22Rv1 (cell line): ENCODE results near the gene ENDOG.
"Not testable (repeated sequence)": the region's sequence is repeated elsewhere in the genome, so short reads cannot be mapped to it uniquely, and the experiment has no call there.

Experiments
- CTCF ChIP-seq: fragments of 450-650 bp; IDR thresholded peaks from 2 replicates; pipeline ENCODE4 v1.5.1; 2017; ENCODE audit warnings: mild to moderate bottlenecking
- ZFX ChIP-seq: fragments of 450-650 bp; IDR thresholded peaks from 2 replicates; pipeline ENCODE4 v1.6.1; 2017; ENCODE audit warnings: antibody characterized with exemption, borderline replicate concordance

GRCh38 chr9:128780093-128780492, 38.2 kb upstream of the ENDOG start:
- not testable (repeated sequence) for TF ChIP-seq CTCF, ZFX
